K562 (cell line): ENCODE results near the gene DDAH2. TPM values are rescaled to one million over a fixed set of nuclear protein-coding genes. Genes with fewer than 3 reads are reported as not detected.
A peak's percentile ranks its signal among the peaks of the same experiment; 100 is the strongest.

Experiments used
- ARHGAP35 ChIP-seq: fragments of 450-650 bp; IDR thresholded peaks from 2 replicates; pipeline ENCODE4 v1.6.1; 2018; ENCODE audit not compliant: partially characterized antibody
- ESRRA ChIP-seq: fragments of 450-650 bp; IDR thresholded peaks from 2 replicates; pipeline ENCODE4 v1.6.1; 2014; ENCODE audit warnings: low read depth, mild to moderate bottlenecking, moderate library complexity, borderline replicate concordance
- ETS2 ChIP-seq: IDR thresholded peaks from 2 replicates; pipeline ENCODE4 v1.6.1; 2016; ENCODE audit warnings: borderline replicate concordance, missing genetic modification characterization, mild to moderate bottlenecking, moderate library complexity, missing compliant biosample characterization; ENCODE audit not compliant: poor library complexity, severe bottlenecking
- FUS ChIP-seq: fragments of 200-400 bp; formaldehyde crosslinking; optimal IDR thresholded peaks from 2 replicates; pipeline ENCODE3; 2017; ENCODE audit warnings: low read depth, low read length
- HCFC1 ChIP-seq: IDR thresholded peaks from 2 replicates; pipeline ENCODE4 v1.6.1; 2012; ENCODE audit warnings: low read depth, low read length, improper control_type of control experiment
- HMBOX1 ChIP-seq: sonication (generic); IDR thresholded peaks from 2 replicates; pipeline ENCODE4 v1.6.1; 2016
- MEF2A ChIP-seq: IDR thresholded peaks from 2 replicates; pipeline ENCODE4 v1.6.1; 2011; ENCODE audit warnings: low read depth, mild to moderate bottlenecking, low read length, moderate library complexity; ENCODE audit not compliant: control insufficient read depth
- MEF2D ChIP-seq: conservative IDR thresholded peaks from 2 replicates; pipeline ENCODE4 v1.6.1; 2016; ENCODE audit warnings: low read depth, missing genetic modification characterization, missing compliant biosample characterization
- NCOA4 ChIP-seq: fragments of 450-650 bp; IDR thresholded peaks from 2 replicates; pipeline ENCODE4 v1.6.1; 2018; ENCODE audit warnings: mild to moderate bottlenecking; ENCODE audit not compliant: partially characterized antibody
- NFATC3 ChIP-seq: fragments of 450-650 bp; IDR thresholded peaks from 2 replicates; pipeline ENCODE4 v1.6.1; 2017; ENCODE audit warnings: mild to moderate bottlenecking
- NFIX ChIP-seq: fragments of 250-450 bp; sonication (Bioruptor Pico); IDR thresholded peaks from 2 replicates; pipeline ENCODE4 v1.4.0; 2020; ENCODE audit warnings: low read depth, mild to moderate bottlenecking, moderate library complexity
- NR2C2 ChIP-seq, 2 experiments: fragments of 200-800 bp in 1 of 2; sonication (Bioruptor generic) in 1 of 2; sonication (generic) in 1 of 2; formaldehyde crosslinking in 1 of 2; IDR thresholded peaks; 2 replicates each; pipeline versions ENCODE4 v1.6.1 to v1.8.0; 2016 to 2022; ENCODE audit warnings: mild to moderate bottlenecking in 1 of 2, missing compliant biosample characterization in 1 of 2, missing genetic modification characterization in 1 of 2, missing genetic modification reagents in 1 of 2
- PHB ChIP-seq: fragments of 250-450 bp; sonication (Bioruptor Pico); IDR thresholded peaks from 2 replicates; pipeline ENCODE4 v1.5.0; 2021
- PYGO2 ChIP-seq: fragments of 450-650 bp; IDR thresholded peaks from 2 replicates; pipeline ENCODE4 v1.6.1; 2016; ENCODE audit warnings: mild to moderate bottlenecking, missing genetic modification characterization, moderate library complexity, missing compliant biosample characterization
- TARDBP ChIP-seq: fragments of 450-650 bp; IDR thresholded peaks from 2 replicates; pipeline ENCODE4 v1.6.1; 2016
- TRIM25 ChIP-seq: fragments of 450-650 bp; IDR thresholded peaks from 2 replicates; pipeline ENCODE4 v1.7.0; 2016; ENCODE audit warnings: borderline replicate concordance
- TRIM28 ChIP-seq: fragments of 450-650 bp; IDR thresholded peaks from 2 replicates; pipeline ENCODE4 v1.6.1; 2017
- USF1 ChIP-seq: sonication (generic); formaldehyde crosslinking; IDR thresholded peaks from 2 replicates; pipeline ENCODE4 v1.9.0; 2022; ENCODE audit warnings: mild to moderate bottlenecking, missing genetic modification reagents
- ZBTB11 ChIP-seq, 3 experiments: fragments of 200-800 bp in 1 of 3; fragments of 250-450 bp in 1 of 3; fragments of 450-650 bp in 1 of 3; sonication (Bioruptor Pico) in 1 of 3; sonication (Bioruptor generic) in 1 of 3; formaldehyde crosslinking in 1 of 3; IDR thresholded peaks; 2 replicates each; pipeline versions ENCODE4 v1.6.1 to v1.8.0; 2016 to 2022; ENCODE audit warnings: mild to moderate bottlenecking in 2 of 3, missing genetic modification characterization in 2 of 3, missing compliant biosample characterization in 1 of 3, moderate library complexity in 1 of 3
- ZKSCAN8 ChIP-seq: fragments of 200-800 bp; sonication (Bioruptor generic); IDR thresholded peaks from 2 replicates; pipeline ENCODE4 v1.6.1; 2016; ENCODE audit warnings: missing genetic modification characterization, missing compliant biosample characterization
- ZZZ3 ChIP-seq: fragments of 450-650 bp; IDR thresholded peaks from 2 replicates; pipeline ENCODE4 v1.6.1; 2016; ENCODE audit warnings: antibody characterized with exemption, mild to moderate bottlenecking, moderate library complexity
- polyA plus RNA-seq, 8 experiments: library from polyadenylated mRNA; depleted of rRNA in 4 of 8; stranded (reverse) in 5 of 8; unstranded in 3 of 8; fragments of >200 nt; fragmentation: Nextera tagmentation in 2 of 8; fragmentation: Illumina TruSeq in 1 of 8; extraction: Ambion mirVana in 2 of 8; extraction: Trizol in 1 of 8; gene quantifications; 2 replicates each; pipeline versions ENCODE4 v1.2.1 to v1.2.3, GENCODE V29; 2011 to 2014; ENCODE audit warnings: inconsistent platforms in 1 of 8, missing spikeins in 1 of 8
- total RNA-seq, 7 experiments: library from RNA; depleted of rRNA in 6 of 7; stranded (reverse); fragments of >200 nt in 6 of 7; fragmentation: Illumina TruSeq in 2 of 7; extraction: Trizol in 2 of 7; gene quantifications; 2 replicates each; pipeline versions ENCODE4 v1.2.1 to v1.2.3, GENCODE V29; 2011 to 2021; ENCODE audit warnings: low replicate concordance in 1 of 7

The DDAH2 gene
- total and polyA plus RNA-seq, 9 of the 15 experiments (the other 6 are each of a cell fraction or from before 2014, with no cell fraction given) = 1.8 to 45.4 (median 21.4) TPM

GRCh38 chr6:31737315-31737990 lies 8.4 kb upstream of the DDAH2 start (continued):
- no peak; a peak in 1 of 6 replicates for TF ChIP-seq ZBTB11 (CRISPR knock-in tag; IDR thresholded peaks at IDR 0.05)
- peak; percentile 14; the same call in 1 of the 2 replicates for TF ChIP-seq PYGO2 (tag)
- peak; percentile 92; the same call in 1 of the 2 replicates for TF ChIP-seq TRIM25
- peak; percentile 68 for TF ChIP-seq ARHGAP35
- no peak for TF ChIP-seq ZZZ3
- no peak for TF ChIP-seq HMBOX1
- TF ChIP-seq NCOA4 = peak; percentile 78
- TF ChIP-seq TRIM28 = peak; percentile 54; the same call in 1 of the 2 replicates
- no peak for TF ChIP-seq ETS2 (tag)
- no peak for TF ChIP-seq HCFC1
- no peak for TF ChIP-seq ZKSCAN8
- no peak for TF ChIP-seq FUS
- no peak for TF ChIP-seq NFIX (CRISPR knock-in tag)
- TF ChIP-seq TARDBP = no peak
- TF ChIP-seq NR2C2 (CRISPR knock-in tag; IDR thresholded peaks at IDR 0.05) = peak; percentile 32; the same call in 1 of the 2 replicates
- TF ChIP-seq NR2C2 (tag; IDR thresholded peaks at IDR 0.05) = no peak
- TF ChIP-seq PHB (CRISPR knock-in tag) = peak; percentile 88; the same call in 1 of the 2 replicates
- TF ChIP-seq MEF2D = peak; percentile 18; the same call in 1 of the 2 replicates
- 0 out of 2 replicates have a peak, but pooled peaks have one; percentile 83 for TF ChIP-seq NFATC3
- no peak for TF ChIP-seq USF1 (CRISPR knock-in tag)
- no peak for TF ChIP-seq ESRRA
- TF ChIP-seq MEF2A = no peak
